HG03064 (cell line): ENCODE results near the gene SENP5.
A peak's percentile ranks its signal among the peaks of the same experiment; 100 is the strongest.
"Not testable (repeated sequence)": the region's sequence is repeated elsewhere in the genome, so short reads cannot be mapped to it uniquely, and the experiment has no call there.

ENCODE experiments used
- ATAC-seq: cut with Tn5 transposase; IDR thresholded peaks from one replicate; pipeline ENCODE4 v1.9.1; 2021; ENCODE audit warnings: low read depth; ENCODE audit not compliant: unreplicated experiment

The SENP5 gene

DNA sequence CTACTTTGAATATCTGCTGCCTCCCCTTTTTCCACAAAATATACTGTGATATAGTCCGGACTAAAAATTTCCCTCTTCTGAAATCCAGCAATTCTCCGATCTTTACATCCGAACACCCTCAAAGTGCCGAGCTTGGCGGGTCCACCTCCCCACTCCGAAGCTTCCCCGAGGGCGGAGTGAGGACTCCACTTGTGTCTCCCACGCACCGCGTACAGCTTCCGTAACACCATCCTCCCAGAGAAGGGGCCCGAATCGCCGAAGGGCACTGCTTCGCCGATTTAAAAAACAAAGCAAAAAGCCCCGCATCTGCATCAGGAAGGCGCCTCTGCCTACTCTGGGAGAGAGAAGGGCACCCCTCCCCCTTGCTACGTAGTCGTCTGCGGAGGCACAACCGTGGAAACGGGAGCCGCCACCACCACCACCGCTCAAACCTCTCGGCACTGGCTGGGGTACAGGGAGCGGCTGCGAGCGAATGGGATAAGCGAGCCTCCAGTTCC is 74.1 kb downstream of the SENP5 start:
- peak; percentile 26 for ATAC-seq

DNA sequence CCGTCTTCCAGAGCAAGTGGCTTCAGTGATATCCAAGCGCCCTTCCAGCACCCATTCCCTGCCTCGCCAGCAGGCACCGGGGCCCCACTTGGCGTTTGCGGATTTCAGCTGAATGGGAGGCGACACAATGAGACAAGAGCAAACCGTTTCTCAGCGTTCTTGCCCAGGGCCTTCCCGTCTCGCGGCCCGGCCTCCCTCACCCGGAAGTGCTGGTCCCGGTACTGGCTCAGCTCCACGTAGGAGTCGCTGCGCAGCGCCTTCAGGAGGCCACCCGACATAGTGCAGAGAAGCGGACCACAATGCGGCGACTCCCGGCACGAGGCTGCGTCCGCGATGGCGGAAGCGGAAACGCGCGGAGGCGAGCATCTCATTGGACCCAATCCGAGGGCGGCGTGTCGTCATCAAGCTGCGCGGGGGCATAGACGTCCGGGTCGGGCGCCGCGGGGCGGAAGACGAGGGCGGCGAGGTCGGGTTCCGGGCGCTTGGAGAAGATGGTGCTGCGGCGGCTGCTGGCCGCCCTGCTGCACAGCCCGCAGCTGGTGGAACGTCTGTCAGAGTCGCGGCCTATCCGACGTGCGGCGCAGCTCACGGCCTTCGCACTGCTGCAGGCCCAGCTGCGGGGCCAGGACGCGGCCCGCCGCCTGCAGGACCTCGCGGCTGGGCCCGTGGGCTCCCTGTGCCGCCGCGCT is 74.7 kb downstream of the SENP5 start, which contains the start of gene NCBP2:
NCBP2 (minus strand) TSS at position 303 of the 689 bp plus-strand sequence; CDS start at position 278, 25 bp downstream.
- ATAC-seq, result peak; percentile 89

DNA sequence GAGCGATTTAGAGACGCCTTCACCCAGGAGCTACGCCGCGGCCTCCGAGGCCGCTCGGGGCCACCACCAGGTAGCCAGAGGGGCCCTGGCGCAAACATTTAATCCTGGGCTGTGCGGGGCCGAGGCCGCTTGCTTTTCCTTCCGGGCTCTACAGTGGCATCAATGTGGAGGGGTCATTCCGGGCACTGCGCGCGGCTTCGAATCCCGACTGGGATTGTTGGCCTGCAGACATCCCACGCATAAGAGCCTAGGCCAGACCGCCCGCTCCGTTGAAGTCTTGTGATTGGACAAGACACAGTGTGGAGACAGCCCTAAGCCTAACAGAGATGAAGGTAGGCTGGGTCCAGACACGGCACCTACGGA is 75.2 kb downstream of the SENP5 start:
- peak; percentile 23 for ATAC-seq

- not testable (repeated sequence) for ATAC-seq
Measured at GRCh38 chr3:196944037-196944790, 76.5 kb downstream of the SENP5 start.

DNA sequence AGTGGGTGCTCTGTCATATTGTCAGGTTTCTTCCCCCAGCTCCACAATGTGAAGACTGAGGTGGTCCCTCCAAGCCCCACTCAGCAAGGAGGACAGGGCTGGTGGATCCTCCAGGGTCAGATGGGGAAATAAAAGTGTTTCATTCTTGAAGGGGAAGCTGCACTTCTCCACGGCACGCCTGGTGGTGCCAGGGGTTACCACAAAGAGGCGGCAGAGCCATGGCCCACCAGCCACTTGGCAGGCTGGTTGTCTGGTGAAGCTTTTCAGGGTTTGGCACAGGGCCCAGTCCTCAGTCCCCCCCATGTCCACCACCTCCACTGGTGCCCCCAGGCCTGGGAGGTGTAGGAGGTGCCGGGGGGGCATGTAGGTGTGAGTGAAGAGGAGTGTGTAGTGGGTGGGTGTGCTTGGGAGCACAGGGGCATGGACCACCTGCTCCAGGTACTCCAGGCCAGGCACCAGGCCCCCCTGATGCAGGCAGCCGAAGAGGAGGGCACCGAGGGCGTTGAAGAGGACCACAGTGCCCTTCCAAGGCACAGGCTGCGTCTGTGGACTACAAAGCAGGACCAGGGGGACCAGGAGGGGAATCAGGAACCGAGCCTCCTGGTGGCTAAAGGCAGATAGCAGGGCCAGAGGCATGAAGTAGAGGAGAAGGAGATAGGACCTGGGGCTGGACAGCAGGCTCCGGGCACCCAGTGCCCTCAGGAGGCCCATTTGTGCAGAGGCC is 79.6 kb downstream of the SENP5 start:
- no peak for ATAC-seq

GRCh38 chr3:196947860-196948441 is 80.2 kb downstream of the SENP5 start:
- ATAC-seq, result no peak

- no peak for ATAC-seq
Measured at GRCh38 chr3:196948442-196949284, 80.9 kb downstream of the SENP5 start.

DNA sequence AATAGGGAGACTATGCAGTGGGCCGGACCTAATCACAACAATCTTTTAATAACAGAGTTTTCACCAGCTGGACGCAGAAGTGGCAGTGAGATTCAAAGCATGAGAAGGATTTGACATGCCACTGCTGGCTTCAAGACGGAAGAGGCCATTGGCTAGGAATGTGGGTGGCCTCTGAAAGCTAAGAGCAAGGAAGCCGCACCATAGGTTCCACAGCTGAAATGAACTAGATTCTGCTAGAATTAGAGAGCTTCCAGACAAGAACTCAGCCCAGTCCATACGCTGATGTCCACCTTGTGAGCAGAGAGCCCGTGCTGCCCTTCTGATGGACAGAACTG is 81.5 kb downstream of the SENP5 start:
- ATAC-seq, result no peak

DNA sequence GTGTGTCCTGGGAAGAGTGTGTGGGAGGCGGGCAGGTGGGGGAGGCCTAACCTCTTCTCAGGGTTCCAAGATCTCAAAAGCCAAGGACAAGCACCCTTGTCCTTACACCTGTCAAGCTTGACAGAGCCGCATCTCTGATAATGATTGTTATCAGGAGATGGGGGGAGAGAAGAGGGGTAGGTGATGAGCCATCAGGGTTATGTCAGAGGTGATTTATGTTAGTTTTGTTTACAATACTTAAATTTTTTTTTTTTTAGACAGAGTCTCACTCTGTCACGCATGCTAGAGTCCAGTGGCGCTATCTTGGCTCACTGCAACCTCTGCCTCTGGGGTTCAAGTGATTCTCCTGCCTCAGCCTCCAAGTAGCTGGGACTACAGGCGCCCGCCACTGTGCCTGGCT is 82.0 kb downstream of the SENP5 start:
- no peak for ATAC-seq

DNA sequence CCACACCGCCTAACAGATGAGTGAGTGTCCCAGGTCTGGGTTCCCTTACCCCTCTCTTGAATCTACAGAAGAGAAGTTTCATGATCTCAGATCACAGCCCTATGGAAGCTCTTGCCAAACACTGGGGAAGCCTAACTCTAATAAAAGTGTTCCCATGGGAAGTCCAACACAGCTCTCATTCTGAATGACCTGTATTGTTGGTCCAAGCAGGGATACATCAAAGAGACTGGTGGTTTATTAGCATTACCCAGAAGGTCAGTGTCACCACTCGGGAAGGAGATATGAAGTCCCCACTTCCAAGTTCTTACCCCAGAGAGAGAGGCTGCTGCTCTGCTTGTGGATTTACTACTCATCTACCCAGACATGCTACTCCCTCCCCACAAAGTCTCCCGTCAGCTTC is 83.7 kb downstream of the SENP5 start:
- no peak for ATAC-seq

GRCh38 chr3:196954832-196955231 is 87.1 kb downstream of the SENP5 start:
- no peak for ATAC-seq

DNA sequence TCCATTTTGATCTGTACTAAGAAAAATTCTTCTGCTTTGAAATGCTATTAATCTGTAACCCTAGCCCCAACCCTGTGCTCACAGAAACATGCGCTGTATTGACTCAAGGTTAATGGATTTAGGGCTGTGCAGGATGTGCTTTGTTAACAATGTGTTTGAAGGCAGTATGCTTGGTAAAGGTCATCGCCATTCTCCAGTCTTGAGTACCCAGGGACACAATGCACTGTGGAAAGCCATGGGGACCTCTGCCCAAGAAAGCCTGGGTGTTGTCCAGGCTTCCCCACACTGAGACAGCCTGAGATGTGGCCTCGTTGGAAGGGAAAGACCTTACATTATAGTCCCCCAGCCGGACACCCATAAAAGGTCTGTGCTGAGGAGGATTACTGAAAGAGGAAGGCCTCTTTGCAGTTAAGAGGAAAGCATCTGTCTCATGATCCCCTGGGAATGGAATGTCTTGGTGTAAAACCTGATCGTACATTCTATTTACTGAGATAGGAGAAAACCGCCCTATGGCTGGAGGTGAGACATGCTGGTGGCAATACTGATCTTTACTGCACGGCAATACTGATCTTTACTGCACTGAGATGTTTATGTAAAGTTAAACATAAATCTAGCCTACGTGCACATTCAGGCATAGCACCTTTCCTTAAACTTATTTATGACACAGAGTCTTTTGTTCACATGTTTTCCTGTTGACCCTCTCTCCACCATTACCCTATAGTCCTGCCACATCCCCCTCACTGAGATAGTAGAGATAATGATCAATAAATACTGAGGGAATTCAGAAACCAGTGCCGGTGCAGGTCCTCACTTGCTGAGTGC is 94.6 kb downstream of the SENP5 start:
- ATAC-seq, result no peak

- no peak for ATAC-seq
Measured at GRCh38 chr3:196962930-196963630, 95.4 kb downstream of the SENP5 start.

GRCh38 chr3:196963631-196963953 is 95.9 kb downstream of the SENP5 start:
- no peak for ATAC-seq

DNA sequence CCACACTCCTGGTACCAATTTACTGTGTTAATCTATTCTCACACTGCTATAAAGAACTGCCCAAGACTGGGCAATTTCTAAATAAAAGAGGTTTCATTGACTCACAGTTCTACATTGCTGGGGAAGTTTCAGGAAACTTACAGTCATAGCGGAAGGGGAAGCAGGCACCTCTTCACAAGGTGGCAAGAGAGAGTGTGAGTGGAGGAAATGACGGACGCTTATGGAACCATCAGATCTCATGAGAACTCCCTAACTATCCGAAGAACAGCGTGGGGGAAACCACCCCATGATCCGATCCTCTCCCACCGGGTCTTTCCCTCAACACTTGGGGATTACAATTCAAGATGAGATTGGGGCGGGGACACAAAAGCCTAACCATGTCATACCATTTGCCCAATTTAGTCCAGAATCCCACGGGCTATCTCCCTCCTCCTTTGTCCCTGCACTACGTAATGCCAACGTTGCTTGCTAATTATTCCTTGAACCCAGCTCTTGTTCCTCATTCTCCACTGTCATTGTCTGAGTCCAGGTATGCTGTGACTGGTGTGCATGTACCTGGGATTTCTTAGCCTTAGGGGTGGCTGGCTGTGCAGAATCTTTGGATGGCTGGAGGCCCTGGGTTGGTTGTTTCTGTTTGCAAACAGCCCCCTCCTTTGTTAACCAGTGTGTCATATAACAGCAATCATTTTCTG is 97.5 kb downstream of the SENP5 start:
- ATAC-seq, result no peak

- ATAC-seq, result no peak
Measured at GRCh38 chr3:196965804-196966173, 98.1 kb downstream of the SENP5 start.

- ATAC-seq, result no peak
Measured at GRCh38 chr3:196966526-196967401, 99.0 kb downstream of the SENP5 start.
